ENCODE measurements around the gene GRPEL1.

DNA sequence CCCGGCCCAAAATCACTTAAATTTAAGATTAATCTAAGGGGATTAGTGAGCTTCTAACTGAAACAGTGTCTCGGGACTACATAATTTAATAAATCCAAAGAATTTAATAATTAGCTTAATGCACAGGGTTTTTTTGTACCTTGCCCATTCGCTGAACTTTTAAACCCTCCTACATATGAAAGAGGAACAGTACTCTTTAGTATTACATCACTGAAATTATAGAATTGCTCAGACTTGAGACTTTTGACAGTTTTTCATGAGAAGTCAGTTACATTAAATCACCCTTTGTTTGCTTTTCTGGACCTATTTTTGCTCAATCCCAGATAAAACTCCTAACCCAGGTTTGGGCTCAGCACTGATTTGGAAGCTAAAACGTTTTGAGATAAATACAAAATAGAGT is 27.1 kb downstream of the GRPEL1 start:
- TF ChIP-seq ZBTB21 (tag by site-specific recombination; IDR thresholded peaks at IDR 0.05) (no peak), KLF16 (tag by site-specific recombination; IDR thresholded peaks at IDR 0.05) (no peak), ZNF670 (tag by site-specific recombination; IDR thresholded peaks at IDR 0.05; ENCODE audit: low read depth) (no peak), ZNF530 (tag by site-specific recombination; IDR thresholded peaks at IDR 0.05; ENCODE audit: low read depth) (no peak), MEIS1 (CRISPR knock-in tag; IDR thresholded peaks at IDR 0.05; ENCODE audit: borderline replicate concordance) (no peak), ZNF274 (IDR thresholded peaks at IDR 0.05; ENCODE audit: low read length) (no peak), ZNF274 (tag by site-specific recombination; IDR thresholded peaks at IDR 0.05; ENCODE audit: borderline replicate concordance) (no peak)
- TF ChIP-seq, protein P1, sequence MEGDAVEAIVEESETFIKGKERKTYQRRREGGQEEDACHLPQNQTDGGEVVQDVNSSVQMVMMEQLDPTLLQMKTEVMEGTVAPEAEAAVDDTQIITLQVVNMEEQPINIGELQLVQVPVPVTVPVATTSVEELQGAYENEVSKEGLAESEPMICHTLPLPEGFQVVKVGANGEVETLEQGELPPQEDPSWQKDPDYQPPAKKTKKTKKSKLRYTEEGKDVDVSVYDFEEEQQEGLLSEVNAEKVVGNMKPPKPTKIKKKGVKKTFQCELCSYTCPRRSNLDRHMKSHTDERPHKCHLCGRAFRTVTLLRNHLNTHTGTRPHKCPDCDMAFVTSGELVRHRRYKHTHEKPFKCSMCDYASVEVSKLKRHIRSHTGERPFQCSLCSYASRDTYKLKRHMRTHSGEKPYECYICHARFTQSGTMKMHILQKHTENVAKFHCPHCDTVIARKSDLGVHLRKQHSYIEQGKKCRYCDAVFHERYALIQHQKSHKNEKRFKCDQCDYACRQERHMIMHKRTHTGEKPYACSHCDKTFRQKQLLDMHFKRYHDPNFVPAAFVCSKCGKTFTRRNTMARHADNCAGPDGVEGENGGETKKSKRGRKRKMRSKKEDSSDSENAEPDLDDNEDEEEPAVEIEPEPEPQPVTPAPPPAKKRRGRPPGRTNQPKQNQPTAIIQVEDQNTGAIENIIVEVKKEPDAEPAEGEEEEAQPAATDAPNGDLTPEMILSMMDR (tag by site-specific recombination; IDR thresholded peaks at IDR 0.05), result no peak

Measured in HEK293 (cell line).